ENCODE measurements around the gene KANK2. TPM values are rescaled to one million over a fixed set of nuclear protein-coding genes. Genes with fewer than 3 reads are reported as not detected.
A peak's percentile ranks its signal among the peaks of the same experiment; 100 is the strongest.
"Not testable (repeated sequence)": the region's sequence is repeated elsewhere in the genome, so short reads cannot be mapped to it uniquely, and the experiment has no call there.

Gene KANK2
- total and polyA plus RNA-seq, 7 experiments from 2014 or later, result 0.32 to 2.9 (median 0.53) TPM; not detected in 2

GRCh38 chr19:11125994-11126685 lies 71.2 kb downstream of the KANK2 start:
- ChIA-PET POLR2A (interaction anchor here (1.2 to 1.6 kb wide), 2 partner anchors 30 to 90 kb away, joined by 5 read pairs; no protein-coding TSS in a partner anchor), CTCF (interaction anchor here (0.6 to 3.1 kb wide), 7 partner anchors 12 to 167 kb away, joined by 3 to 25 read pairs (median 5); no protein-coding TSS in a partner anchor)
- H3K36me3 ChIP-seq (ENCODE audit: control insufficient read depth in 2 of 3, insufficient read depth in 3 of 3, low read length in 3 of 3), result peaks cover 0 to 59% (median 9%) of the 10 kb centered on the region in 3 experiments
- H3K4me3 Mint-ChIP-seq, result no peak overlapping the region
- intact Hi-C loops (cut with micrococcal nuclease), result loop anchor here (1.0 kb wide), 2 partner anchors 31 to 90 kb away; no protein-coding TSS in a partner anchor
- no peak overlapping the region for H3K27ac ChIP-seq (ENCODE audit: low read depth, low read length)
- peaks cover under 1 to 35% (median 17%) of the 10 kb centered on the region in 5 donors for H3K36me3 Mint-ChIP-seq
- ATAC-seq (peak; percentile 77), DNase-seq (peak; percentile 33 to 73 (median 62))
- H3K4me1 ChIP-seq (ENCODE audit: control insufficient read depth in 2 of 2, insufficient read depth in 2 of 2, low read length in 2 of 2), result no peaks in the 10 kb centered on the region
- H3K27ac Mint-ChIP-seq, result peak overlapping the region in 3 of 9 donors; percentile 23 to 72 (median 48)
- peaks cover 0 to 9% (median 5%) of the 10 kb centered on the region in 7 donors for H3K4me1 Mint-ChIP-seq
- H3K4me3 ChIP-seq (ENCODE audit: low read length), result no peak overlapping the region
- no peaks in the 10 kb centered on the region for H3K9me3 Mint-ChIP-seq
- no peaks in the 10 kb centered on the region for H3K27me3 ChIP-seq (ENCODE audit: control insufficient read depth in 2 of 2, insufficient read depth in 2 of 2, low read length in 2 of 2)
- H3K27me3 Mint-ChIP-seq, result no peaks in the 10 kb centered on the region
- H3K9me3 ChIP-seq (ENCODE audit: control insufficient read depth in 2 of 3, low read length in 3 of 3), result no peaks in the 10 kb centered on the region

- H3K4me3 ChIP-seq (ENCODE audit: low read length); intact Hi-C loops (cut with micrococcal nuclease); DNase-seq; H3K4me3 Mint-ChIP-seq; H3K27ac ChIP-seq (ENCODE audit: low read depth, low read length); H3K4me1 ChIP-seq (ENCODE audit: control insufficient read depth in 2 of 2, insufficient read depth in 2 of 2, low read length in 2 of 2); H3K4me1 Mint-ChIP-seq; H3K27me3 Mint-ChIP-seq; H3K9me3 Mint-ChIP-seq; H3K27me3 ChIP-seq (ENCODE audit: control insufficient read depth in 2 of 2, insufficient read depth in 2 of 2, low read length in 2 of 2); H3K9me3 ChIP-seq (ENCODE audit: control insufficient read depth in 2 of 3, low read length in 3 of 3); ATAC-seq; H3K27ac Mint-ChIP-seq: not testable (repeated sequence)
- H3K36me3 ChIP-seq (ENCODE audit: control insufficient read depth in 2 of 3, insufficient read depth in 3 of 3, low read length in 3 of 3), result peaks cover 0 to 61% (median 7%) of the 10 kb centered on the region in 3 experiments
- ChIA-PET POLR2A (interaction anchor here (1.3 kb wide), 1 partner anchor 34 kb away, joined by 5 read pairs; no protein-coding TSS in a partner anchor), CTCF (interaction anchor here (0.7 to 3.1 kb wide), 4 partner anchors 8 to 88 kb away, joined by 3 to 25 read pairs (median 5); no protein-coding TSS in a partner anchor)
- H3K36me3 Mint-ChIP-seq, result peaks cover 8 to 32% (median 20%) of the 10 kb centered on the region in 5 donors
Observed at GRCh38 chr19:11124157-11124556, 73.2 kb downstream of the KANK2 start.

GRCh38 chr19:11123114-11123513 lies 74.2 kb downstream of the KANK2 start:
- no peaks in the 10 kb centered on the region for H3K9me3 ChIP-seq (ENCODE audit: control insufficient read depth in 2 of 3, low read length in 3 of 3)
- H3K4me3 Mint-ChIP-seq, result no peak overlapping the region
- H3K9me3 Mint-ChIP-seq, result no peaks in the 10 kb centered on the region
- H3K27ac Mint-ChIP-seq, result peak overlapping the region in 1 of 9 donors; percentile 77
- peaks cover 8 to 36% (median 23%) of the 10 kb centered on the region in 5 donors for H3K36me3 Mint-ChIP-seq
- CTCF ChIA-PET, result no interaction called here
- H3K36me3 ChIP-seq (ENCODE audit: control insufficient read depth in 2 of 3, insufficient read depth in 3 of 3, low read length in 3 of 3), result peaks cover 0 to 58% (median 7%) of the 10 kb centered on the region in 3 experiments
- POLR2A ChIA-PET, result interaction anchor here (0.6 kb wide), 1 partner anchor 155 kb away, joined by 3 read pairs; no protein-coding TSS in a partner anchor
- peaks cover 0 to 7% (median 0%) of the 10 kb centered on the region in 7 donors for H3K4me1 Mint-ChIP-seq
- no peaks in the 10 kb centered on the region for H3K27me3 Mint-ChIP-seq
- no peak overlapping the region for H3K27ac ChIP-seq (ENCODE audit: low read depth, low read length)
- ATAC-seq (no peak), DNase-seq (no peak)
- intact Hi-C loops (cut with micrococcal nuclease), result no loop called here
- no peak overlapping the region for H3K4me3 ChIP-seq (ENCODE audit: low read length)
- no peaks in the 10 kb centered on the region for H3K4me1 ChIP-seq (ENCODE audit: control insufficient read depth in 2 of 2, insufficient read depth in 2 of 2, low read length in 2 of 2)
- H3K27me3 ChIP-seq (ENCODE audit: control insufficient read depth in 2 of 2, insufficient read depth in 2 of 2, low read length in 2 of 2), result no peaks in the 10 kb centered on the region

- ATAC-seq; H3K4me3 Mint-ChIP-seq; H3K27ac ChIP-seq (ENCODE audit: low read depth, low read length); H3K9me3 Mint-ChIP-seq; H3K9me3 ChIP-seq (ENCODE audit: control insufficient read depth in 2 of 3, low read length in 3 of 3); H3K4me1 ChIP-seq (ENCODE audit: control insufficient read depth in 2 of 2, insufficient read depth in 2 of 2, low read length in 2 of 2); POLR2A ChIA-PET; H3K27ac Mint-ChIP-seq; H3K4me1 Mint-ChIP-seq; H3K27me3 ChIP-seq (ENCODE audit: control insufficient read depth in 2 of 2, insufficient read depth in 2 of 2, low read length in 2 of 2); H3K27me3 Mint-ChIP-seq; H3K4me3 ChIP-seq (ENCODE audit: low read length); intact Hi-C loops (cut with micrococcal nuclease); DNase-seq: not testable (repeated sequence)
- CTCF ChIA-PET, result interaction anchor here (0.7 kb wide), 1 partner anchor 322 kb away, joined by 4 read pairs; no protein-coding TSS in a partner anchor
- peaks cover 8 to 32% (median 24%) of the 10 kb centered on the region in 5 donors for H3K36me3 Mint-ChIP-seq
- H3K36me3 ChIP-seq (ENCODE audit: control insufficient read depth in 2 of 3, insufficient read depth in 3 of 3, low read length in 3 of 3), result peaks cover 0 to 61% (median 7%) of the 10 kb centered on the region in 3 experiments
Observed at GRCh38 chr19:11121963-11122362, 75.4 kb downstream of the KANK2 start.

GRCh38 chr19:11116507-11116906 lies 80.8 kb downstream of the KANK2 start:
- Mint-ChIP-seq H3K36me3 (peaks cover 13 to 45% (median 25%) of the 10 kb centered on the region in 5 donors), H3K4me1 (peaks cover 0 to 6% (median 0%) of the 10 kb centered on the region in 7 donors), H3K27ac (peak overlapping the region in 1 of 9 donors; percentile 48), H3K27me3 (no peaks in the 10 kb centered on the region), H3K9me3 (no peaks in the 10 kb centered on the region), H3K4me3 (no peak overlapping the region)
- ChIA-PET POLR2A (interaction anchor here (0.8 kb wide), 1 partner anchor 27 kb away, joined by 3 read pairs; the partner anchor contains the start of gene LDLR), CTCF (no interaction called here)
- Histone ChIP-seq H3K27me3 (ENCODE audit: control insufficient read depth in 2 of 2, insufficient read depth in 2 of 2, low read length in 2 of 2) (no peaks in the 10 kb centered on the region), H3K27ac (ENCODE audit: low read depth, low read length) (no peak overlapping the region), H3K36me3 (ENCODE audit: control insufficient read depth in 2 of 3, insufficient read depth in 3 of 3, low read length in 3 of 3) (peaks cover 0 to 88% (median 0%) of the 10 kb centered on the region in 3 experiments), H3K4me3 (ENCODE audit: low read length) (no peak overlapping the region), H3K4me1 (ENCODE audit: control insufficient read depth in 2 of 2, insufficient read depth in 2 of 2, low read length in 2 of 2) (no peaks in the 10 kb centered on the region), H3K9me3 (ENCODE audit: control insufficient read depth in 2 of 3, low read length in 3 of 3) (no peaks in the 10 kb centered on the region)
- ATAC-seq (no peak), DNase-seq (no peak)
- intact Hi-C loops (cut with micrococcal nuclease), result no loop called here

- no peak overlapping the region for H3K4me3 ChIP-seq (ENCODE audit: low read length)
- H3K4me1 ChIP-seq (ENCODE audit: control insufficient read depth in 2 of 2, insufficient read depth in 2 of 2, low read length in 2 of 2), result no peaks in the 10 kb centered on the region
- no peak overlapping the region for H3K27ac ChIP-seq (ENCODE audit: low read depth, low read length)
- Mint-ChIP-seq H3K4me3 (no peak overlapping the region), H3K36me3 (peaks cover 12 to 44% (median 23%) of the 10 kb centered on the region in 5 donors), H3K4me1 (peaks cover 0 to 6% (median 0%) of the 10 kb centered on the region in 7 donors), H3K9me3 (no peaks in the 10 kb centered on the region), H3K27ac (peak overlapping the region in 4 of 9 donors; percentile 23 to 50 (median 42)), H3K27me3 (no peaks in the 10 kb centered on the region)
- ChIA-PET POLR2A (interaction anchor here (0.8 kb wide), 1 partner anchor 26 kb away, joined by 3 read pairs; the partner anchor contains the start of gene LDLR), CTCF (no interaction called here)
- no peak for ATAC-seq
- H3K9me3 ChIP-seq (ENCODE audit: control insufficient read depth in 2 of 3, low read length in 3 of 3), result no peaks in the 10 kb centered on the region
- intact Hi-C loops (cut with micrococcal nuclease), result no loop called here
- no peak for DNase-seq
- H3K36me3 ChIP-seq (ENCODE audit: control insufficient read depth in 2 of 3, insufficient read depth in 3 of 3, low read length in 3 of 3), result peaks cover 0 to 91% (median 0%) of the 10 kb centered on the region in 3 experiments
- H3K27me3 ChIP-seq (ENCODE audit: control insufficient read depth in 2 of 2, insufficient read depth in 2 of 2, low read length in 2 of 2), result no peaks in the 10 kb centered on the region
Observed at GRCh38 chr19:11115895-11116446, 81.4 kb downstream of the KANK2 start.
